ENCODE measurements around the gene DUSP8.
"Not testable (repeated sequence)": the region's sequence is repeated elsewhere in the genome, so short reads cannot be mapped to it uniquely, and the experiment has no call there.

DUSP8 gene, protein sequence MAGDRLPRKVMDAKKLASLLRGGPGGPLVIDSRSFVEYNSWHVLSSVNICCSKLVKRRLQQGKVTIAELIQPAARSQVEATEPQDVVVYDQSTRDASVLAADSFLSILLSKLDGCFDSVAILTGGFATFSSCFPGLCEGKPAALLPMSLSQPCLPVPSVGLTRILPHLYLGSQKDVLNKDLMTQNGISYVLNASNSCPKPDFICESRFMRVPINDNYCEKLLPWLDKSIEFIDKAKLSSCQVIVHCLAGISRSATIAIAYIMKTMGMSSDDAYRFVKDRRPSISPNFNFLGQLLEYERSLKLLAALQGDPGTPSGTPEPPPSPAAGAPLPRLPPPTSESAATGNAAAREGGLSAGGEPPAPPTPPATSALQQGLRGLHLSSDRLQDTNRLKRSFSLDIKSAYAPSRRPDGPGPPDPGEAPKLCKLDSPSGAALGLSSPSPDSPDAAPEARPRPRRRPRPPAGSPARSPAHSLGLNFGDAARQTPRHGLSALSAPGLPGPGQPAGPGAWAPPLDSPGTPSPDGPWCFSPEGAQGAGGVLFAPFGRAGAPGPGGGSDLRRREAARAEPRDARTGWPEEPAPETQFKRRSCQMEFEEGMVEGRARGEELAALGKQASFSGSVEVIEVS

DNA sequence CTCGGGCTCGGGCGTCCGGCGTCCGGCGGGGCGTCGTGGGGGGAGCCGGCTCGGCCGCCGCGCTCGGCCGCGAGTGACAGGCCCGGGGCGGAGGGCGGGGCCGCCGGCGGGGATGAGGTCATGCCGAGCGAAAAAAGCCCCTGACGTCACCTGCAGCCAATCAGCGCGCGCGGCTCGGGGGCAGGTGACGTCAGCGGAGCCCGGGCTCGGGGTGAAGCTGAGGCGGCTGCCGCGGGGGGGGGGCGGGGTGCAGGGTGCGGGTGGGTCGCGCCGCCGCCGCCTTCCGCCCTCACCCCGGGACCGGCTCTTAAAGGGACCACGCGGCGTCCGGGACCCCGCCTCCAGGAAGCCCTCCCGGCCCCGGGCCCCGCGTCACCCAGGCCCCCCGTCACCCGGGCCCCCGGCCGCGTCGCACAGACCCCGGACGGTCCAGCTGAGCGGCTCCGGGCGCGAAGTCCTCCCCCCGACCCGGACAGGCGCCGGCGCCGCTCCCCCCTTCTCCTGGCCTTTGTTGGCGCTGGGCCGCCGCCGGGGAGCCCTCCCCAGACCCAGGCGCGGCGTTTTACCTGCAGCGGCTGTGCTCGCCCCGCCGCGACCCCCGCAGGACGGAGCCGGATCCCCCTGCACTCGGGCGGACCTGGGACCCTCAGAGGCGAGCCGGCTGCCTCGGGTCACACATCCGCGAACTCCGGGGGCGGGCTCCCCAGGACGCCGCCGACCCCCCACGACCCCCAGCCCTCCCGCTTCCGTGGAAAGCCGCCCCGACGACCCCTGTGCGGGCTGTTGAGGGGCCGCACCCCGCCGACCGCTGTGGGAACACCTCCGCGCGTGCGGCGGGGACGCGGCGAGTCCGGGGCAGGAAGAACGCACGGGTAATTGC, at the start of gene DUSP8:
TSS of gene DUSP8 (minus strand) at position 75 of the 880 bp plus-strand sequence. CDS start 6,445 bp downstream, outside the sequence.
- DNase-seq (ENCODE audit: low spot score) = peak; percentile 99

DNA sequence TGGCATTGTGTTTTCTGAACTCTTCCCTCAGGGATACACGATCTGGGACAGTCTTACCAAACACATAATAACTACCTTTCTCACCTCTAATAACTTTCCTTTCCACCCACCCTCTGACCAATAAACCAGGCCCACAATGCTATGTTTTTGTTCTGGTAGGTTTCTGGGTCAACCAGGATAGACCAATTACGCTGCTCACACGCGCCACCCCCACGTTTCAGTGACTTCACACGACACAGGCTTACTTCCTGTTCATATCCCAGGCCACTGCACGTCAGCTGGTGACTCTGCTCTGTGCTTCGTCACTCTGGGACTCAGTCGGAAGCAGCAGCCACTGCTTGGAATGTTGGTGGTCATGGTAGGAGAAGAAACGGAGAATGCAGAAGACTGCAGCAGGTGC, 47.4 kb upstream of the DUSP8 start:
- peak; percentile 54 for DNase-seq (ENCODE audit: low spot score)

DNA sequence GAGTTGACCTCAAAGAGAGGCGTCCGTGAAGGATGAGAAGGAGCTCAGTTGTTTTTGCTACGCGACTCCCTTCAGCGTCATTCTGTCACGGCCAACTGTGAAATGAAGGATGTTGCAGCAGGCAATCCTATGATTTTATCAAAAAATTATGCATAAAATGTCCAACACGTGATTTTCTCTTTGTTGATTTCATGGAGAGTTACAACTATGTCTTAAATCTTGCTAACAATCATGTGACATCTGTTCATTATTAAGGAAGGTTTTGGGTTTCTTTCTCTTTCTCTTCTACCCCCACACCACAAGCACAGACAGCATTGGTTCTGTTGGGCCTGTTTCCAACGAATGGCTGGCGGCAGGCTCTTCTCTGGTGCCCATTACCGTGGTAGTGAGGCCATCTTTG, 46.2 kb upstream of the DUSP8 start:
- DNase-seq (ENCODE audit: low spot score) = no peak

DNA sequence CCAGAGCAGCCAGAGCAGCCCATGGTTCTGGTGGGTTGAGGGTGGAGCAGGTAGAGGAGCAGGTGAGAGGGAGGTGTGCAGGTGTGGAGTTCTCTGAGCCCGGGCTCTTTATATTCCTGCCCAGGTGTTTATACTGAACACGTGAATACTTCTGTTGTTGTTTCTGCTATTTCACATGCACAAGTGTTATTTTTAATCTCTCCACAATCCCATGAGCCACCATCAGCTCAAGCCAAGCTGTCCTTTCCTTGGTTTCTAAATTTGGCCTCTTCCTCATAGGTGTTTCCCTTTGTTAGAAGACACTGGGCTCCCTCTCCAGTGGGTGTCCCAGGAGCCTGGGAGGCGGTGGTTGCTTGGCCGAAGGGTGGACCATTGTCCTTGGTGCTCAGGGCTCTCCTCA, 36.3 kb upstream of the DUSP8 start, which contains the start of gene KRTAP5-3:
TSS of gene KRTAP5-3 (minus strand) at position 101 of the 400 bp plus-strand sequence. CDS start at position 23, 78 bp downstream.
- DNase-seq (ENCODE audit: low spot score) = no peak

DNA sequence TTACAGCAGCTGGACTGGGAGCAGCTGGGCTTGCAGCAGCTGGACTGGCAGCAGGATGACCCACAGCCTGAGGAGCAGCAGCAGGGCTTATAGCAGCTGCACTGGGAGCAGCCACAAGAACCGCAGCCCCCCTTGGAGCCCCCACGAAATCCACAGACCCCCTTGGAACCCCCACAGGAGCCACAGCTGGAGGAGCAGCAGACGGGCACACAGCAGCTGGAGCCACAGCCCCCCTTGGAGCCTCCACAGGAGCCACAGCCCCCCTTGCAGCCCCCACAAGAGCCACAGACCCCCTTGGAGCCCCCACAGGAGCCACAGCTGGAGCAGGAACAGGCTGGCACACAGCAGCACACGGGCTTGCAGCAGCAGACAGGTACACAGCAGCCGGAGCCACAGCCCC, 35.8 kb upstream of the DUSP8 start:
- not testable (repeated sequence) for DNase-seq (ENCODE audit: low spot score)

DNA sequence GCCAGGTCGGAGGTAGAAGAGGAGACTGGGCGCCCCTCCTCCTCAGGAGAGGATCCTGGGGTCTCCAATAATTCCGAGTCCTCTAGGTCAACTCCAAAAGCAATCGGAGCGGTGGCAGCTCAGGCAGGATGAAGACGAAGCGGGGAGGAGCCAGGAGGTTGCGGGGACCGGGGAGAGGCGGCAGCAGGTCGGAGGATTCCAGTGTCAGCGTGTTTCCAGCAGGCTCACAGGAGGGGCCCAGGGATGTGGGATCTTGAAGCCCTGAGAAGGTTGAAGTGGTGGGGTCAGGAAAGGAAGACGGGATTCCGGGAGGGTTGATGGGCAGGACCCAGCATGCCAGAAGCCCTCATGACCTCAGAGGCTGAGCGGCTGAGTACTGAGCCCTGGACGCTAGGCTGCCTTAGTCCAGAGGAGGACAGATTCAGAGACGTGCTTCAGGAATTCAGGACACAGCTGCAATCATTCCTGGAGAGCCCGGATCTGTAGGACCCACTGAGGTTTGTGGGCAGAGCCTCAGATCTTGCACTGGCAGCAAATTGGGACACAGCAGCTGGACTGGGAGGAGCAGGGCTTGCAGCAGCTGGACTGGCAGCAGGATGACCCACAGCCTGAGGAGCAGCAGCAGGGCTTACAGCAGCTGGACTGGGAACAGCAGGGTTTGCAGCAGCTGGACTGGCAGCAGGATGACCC, 35.2 kb upstream of the DUSP8 start:
- not testable (repeated sequence) for DNase-seq (ENCODE audit: low spot score)

DNA sequence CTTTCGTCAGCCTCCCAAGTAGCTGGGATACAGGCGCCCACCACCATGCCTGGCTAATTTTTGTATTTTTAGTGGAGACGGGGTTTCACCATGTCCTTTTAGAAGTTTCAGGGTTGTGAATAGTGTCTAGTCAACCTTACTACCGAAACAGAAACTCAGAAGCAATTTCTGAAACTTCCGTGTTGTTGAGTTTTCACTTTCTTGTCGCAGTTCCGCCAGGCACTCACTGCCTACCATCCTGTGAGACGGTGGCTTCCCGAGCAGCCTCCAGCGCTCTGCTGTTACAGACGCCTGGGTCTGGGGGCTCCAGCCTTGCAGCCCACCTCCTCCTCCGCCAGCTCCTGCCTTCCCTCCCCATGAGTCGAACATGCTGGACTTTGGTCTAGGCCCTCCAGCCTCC, 33.9 kb upstream of the DUSP8 start:
- not testable (repeated sequence) for DNase-seq (ENCODE audit: low spot score)

DNA sequence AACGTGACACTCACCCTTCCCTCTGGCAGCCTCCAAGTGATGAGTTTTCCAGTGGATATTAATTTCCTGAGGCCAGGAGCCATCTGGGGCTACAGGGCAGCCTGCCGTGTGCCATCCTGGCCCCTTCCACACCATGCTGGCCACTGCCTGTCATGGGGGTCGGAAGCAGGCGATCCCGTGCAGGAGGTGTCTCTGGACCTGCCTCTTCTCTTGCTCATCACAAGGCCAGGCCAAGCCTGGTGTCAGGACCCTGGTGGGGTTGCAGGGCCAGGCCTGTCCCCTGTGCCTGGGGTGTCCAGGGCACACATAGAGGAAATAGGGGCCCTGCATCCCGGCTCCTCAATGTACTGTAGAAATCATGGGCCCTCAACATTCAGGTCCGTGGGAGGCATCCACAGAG, 32.6 kb upstream of the DUSP8 start:
- DNase-seq (ENCODE audit: low spot score) = no peak

DNA sequence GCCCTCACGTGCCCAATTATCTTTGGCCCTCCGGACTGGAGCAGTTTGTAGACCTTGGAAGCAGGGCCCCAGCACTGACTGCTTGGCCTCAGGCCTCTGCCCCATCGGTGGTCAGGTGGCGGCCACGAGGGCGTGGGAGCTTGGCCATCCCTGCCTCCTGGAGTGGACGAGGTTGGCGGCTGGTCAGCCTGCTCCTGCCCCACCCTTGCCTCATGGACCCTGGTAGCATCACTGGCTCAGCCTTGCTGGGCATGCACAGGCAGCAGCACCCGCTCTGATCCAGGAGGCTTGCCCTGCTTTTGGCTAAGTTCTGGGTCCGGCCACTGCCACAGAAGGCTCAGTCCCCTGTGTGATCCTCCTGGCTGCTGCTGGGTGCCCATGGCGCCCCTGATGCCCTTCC, 32.1 kb upstream of the DUSP8 start:
- no peak for DNase-seq (ENCODE audit: low spot score)

DNA sequence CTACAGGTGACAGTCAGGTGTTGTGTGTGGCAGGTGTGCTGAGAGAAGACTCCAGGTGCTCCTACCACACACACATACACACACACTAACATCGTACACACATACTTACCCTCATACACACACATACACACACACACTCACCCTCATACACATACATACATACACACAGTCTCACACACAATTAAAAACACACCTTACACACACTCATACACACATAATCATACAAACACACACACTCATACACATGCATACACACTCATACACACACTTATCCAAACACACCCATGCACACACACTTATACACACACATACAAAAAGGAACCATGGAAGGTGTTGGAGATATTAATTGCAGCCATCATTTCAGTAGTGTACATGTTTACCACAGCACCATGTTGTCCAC, 31.6 kb upstream of the DUSP8 start:
- no peak for DNase-seq (ENCODE audit: low spot score)

DNA sequence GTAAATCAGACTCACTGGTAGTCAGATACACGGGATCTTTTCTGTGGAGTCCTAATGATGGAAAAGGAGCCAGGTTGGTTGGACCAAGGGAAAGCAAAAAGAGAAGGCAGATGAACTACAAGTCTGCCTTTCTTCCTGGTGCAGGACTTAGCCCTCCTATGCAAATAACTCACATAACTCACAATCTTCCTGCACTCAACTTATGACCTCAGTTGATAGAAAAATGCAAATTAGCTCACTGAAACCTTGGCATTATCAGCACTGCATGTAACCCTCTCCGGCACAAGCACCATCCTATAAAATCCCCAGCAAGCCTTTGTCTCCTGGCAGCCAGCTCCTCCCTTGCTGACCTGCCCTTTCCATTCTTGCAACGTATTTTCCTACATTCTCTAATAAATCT, 29.6 kb upstream of the DUSP8 start:
- DNase-seq (ENCODE audit: low spot score) = not testable (repeated sequence)

DNA sequence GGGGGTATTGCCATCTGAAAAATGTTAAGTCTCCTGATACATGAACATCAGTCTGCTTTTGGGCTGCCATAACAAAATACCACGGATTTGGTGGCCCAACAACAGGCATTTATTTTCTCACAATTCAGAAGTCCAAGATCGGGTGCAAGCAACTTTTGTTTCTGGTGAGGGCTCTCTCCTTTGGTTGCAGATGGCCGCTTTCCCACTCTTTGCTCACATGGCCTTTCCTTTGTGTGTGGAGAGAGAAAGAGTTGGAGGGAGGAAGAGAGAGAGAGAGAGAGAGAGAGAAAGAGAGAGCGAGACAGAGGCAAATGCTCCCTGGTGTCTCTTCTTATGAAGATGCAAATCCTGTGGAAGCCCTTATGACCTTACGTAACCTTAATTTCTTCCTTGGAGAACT, 28.6 kb upstream of the DUSP8 start:
- DNase-seq (ENCODE audit: low spot score) = no peak

DNA sequence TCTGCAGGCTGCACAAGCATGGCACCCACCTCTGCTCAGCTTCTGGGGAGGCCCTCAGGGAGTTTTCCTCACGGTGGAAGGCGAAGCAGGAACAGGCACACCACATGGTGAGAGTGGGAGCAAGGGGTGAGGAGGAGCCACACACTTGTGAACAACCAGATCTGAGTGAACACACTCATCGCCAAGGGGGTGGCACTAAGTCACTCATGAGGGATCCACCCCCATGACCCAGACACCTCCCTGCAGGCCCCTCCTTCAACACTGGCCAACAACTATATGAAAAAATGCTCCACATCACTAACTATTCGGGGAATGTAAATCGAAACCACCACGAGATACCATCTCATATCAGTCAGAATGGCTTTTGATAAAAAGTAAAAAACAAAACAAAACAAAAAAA, 26.7 kb upstream of the DUSP8 start:
- no peak for DNase-seq (ENCODE audit: low spot score)

DNA sequence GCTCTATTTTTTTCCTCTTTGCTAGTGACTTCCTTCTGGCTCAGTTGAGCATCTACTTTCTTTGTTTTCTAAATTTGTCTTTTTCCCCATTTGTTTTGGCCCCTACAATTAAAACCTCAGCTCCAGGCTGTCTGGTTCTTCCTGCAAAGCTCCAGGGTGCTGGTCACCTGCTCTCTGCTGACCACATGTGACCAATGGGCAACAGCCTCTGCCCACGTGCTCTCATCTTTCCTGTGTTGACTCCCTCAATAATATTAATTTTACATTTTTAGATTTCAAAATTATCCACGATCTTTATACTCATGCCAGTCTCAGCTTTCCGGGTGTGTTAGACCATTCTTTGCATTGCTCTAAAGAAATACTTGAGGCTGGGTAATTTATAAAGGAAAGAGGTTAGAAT, 26.3 kb upstream of the DUSP8 start:
- not testable (repeated sequence) for DNase-seq (ENCODE audit: low spot score)

DNA sequence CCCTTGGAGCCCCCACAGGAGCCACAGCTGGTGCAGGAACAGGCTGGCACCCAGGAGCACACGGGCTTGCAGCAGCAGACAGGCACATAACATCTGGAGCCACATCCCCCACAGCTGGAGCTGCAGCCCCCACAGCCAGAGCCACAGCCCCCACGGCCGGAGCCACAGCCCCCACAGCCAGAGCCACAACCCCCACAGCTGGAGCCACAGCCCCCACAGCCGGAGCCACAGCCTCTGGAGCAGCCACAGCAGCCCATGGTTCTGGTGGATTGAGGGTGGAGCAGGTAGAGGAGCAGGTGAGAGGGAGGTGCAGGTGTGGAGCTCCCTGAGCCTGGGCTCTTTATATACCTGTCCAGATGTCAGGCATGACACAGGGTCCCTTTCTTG, 25.9 kb upstream of the DUSP8 start, which contains the start of gene KRTAP5-2:
TSS of gene KRTAP5-2 (minus strand) at position 301 of the 387 bp plus-strand sequence. CDS start at position 257, 44 bp downstream.
- no peak for DNase-seq (ENCODE audit: low spot score)

DNA sequence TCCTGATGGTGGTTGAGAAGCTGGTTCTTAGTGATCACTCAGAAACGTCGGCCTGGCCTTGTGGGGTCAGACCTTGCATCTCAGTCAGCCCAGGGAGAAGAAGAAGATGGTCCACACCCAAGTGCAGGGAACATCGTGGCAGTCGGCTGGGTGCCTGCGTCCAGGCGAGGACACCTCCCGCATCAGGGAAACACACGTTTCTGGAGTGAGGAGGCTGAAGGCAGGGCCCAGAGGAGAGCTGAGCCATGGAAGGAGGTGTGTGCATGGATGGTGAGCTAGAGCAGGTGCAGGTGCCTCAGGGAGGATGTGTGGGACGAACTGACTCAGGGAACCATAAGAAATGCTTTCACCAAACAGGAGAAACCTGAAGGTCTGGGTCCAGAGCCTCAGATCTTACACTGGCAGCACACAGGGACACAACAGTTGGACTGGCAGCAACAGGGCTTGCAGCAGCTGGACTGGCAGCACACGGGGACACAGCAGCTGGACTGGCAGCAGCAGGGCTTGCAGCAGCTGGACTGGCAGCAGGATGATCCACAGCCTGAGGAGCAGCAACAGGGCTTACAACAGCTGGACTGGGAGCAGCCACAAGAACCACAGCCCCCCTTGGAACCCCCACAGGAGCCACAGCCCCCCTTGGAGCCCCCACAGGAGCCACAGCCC, 25.4 kb upstream of the DUSP8 start:
- no peak for DNase-seq (ENCODE audit: low spot score)

DNA sequence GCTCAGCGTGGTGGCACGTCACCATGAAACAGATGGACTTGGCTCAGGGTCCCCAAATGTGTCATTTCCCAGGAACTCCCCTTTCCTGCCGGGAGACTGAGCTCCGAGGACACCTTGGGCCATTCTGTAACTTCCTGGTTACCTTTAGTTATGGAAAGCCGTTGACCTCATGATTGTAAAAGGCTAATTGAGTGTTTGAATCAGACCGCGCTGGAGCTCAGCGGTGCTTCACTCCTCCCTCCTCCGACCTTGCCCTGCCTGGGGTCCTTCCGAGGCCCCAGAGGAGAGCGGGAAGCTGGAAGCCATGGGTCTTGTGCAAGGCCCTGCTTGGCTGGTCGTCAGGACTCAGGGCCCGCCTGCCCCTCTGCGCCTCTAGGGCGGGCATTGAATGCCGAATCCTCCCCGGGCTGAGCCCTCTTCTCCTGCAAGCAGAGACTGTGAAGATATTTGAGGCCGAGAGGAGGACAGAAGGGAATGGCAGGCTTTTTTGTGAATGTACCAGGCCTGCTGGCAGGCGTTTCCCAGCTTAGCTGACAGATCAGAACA, 24.6 kb upstream of the DUSP8 start:
- DNase-seq (ENCODE audit: low spot score) = not testable (repeated sequence)

DNA sequence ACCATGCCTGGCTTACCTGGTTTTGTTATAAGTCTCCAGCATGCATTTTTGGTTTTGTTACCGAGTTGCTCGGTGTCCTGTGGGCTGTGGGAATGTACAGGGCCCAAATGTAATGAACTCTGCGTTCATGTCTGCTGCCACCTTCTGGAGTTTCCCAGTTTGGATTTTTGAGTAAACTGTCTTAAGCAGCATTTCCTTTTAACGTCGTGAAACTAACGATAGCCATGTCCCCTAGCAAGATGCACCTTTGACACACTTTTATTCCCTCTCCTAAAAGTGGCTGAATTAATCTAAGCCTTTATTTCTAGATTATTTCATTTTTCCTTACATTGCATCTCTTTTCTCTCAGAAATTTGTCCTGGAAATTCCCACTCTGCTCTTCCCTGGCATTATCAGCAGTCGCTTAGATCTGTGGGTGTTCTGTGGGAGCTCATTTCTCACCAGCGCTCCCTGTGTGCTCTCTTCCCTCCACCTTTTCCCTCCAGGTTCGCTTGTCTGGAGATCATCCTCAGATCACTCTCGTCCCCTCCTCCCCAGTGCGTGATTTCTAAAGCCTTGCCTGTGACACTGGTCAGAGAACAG, 24.0 kb upstream of the DUSP8 start:
- not testable (repeated sequence) for DNase-seq (ENCODE audit: low spot score)

DNA sequence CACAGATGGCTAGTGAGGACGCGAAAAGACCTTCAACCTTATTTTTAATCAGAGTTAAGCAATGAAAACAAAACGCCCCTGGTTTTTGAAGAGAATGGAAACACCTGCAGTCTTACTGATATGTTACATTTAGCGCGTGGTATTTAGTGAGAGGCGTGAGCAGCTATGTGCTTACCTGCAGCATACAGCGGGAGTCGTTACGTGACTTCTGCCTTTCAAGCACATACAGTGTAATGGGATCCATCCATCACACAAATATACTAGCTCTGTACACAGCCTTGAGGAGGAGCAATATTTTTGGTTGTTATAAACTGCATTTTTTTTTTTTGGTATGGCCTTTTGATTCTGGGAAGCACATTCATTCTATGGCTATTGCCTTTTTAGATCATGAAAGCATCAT, 20.6 kb upstream of the DUSP8 start:
- no peak for DNase-seq (ENCODE audit: low spot score)

DNA sequence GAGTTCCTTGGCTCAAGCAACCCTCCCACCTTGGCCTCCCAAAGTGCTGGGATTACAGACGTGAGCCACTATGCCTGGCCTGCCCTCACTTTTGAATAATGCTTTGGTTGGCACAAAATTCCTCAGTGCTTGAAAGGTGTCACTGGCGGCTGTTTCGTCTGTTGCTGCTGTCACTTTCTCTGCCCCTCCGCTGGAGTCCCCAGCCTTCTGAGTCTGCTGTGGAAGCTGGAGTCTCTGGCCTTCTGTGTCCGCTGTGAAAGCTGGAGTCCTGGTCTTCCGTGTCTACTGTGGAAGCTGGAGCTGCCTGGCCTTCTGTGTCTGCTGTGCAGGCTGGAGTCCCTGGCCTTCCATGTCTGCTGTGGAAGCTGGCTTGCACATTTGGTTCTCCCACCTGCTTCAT, 17.9 kb upstream of the DUSP8 start:
- no peak for DNase-seq (ENCODE audit: low spot score)

Data from hepatic stellate cell (primary cell).